ENCODE measurements around the gene RAB3B.
A peak's percentile ranks its signal among the peaks of the same experiment; 100 is the strongest.

Gene RAB3B

GRCh38 chr1:51986718-51987117 is 3.8 kb downstream of the RAB3B start:
- no peak for DNase-seq (ENCODE audit: low read depth)
- no peak for TF ChIP-seq CTCF (conservative IDR thresholded peaks at IDR 0.05; ENCODE audit: control insufficient read depth, insufficient read depth, low read depth, low read length)
- no peak overlapping the region for H3K4me3 ChIP-seq (ENCODE audit: control insufficient read depth, low read depth, low read length)

- DNase-seq (ENCODE audit: low read depth), result no peak
Observed at GRCh38 chr1:51982161-51982560, 8.3 kb downstream of the RAB3B start.

GRCh38 chr1:51981555-51981954 is 8.9 kb downstream of the RAB3B start:
- H3K4me3 ChIP-seq (ENCODE audit: control insufficient read depth, low read depth, low read length), result no peak overlapping the region
- no peak for DNase-seq (ENCODE audit: low read depth)
- no peak for TF ChIP-seq CTCF (conservative IDR thresholded peaks at IDR 0.05; ENCODE audit: control insufficient read depth, insufficient read depth, low read depth, low read length)

More at GRCh38 chr1:51982161-51982560, 8.3 kb downstream of the RAB3B start:
- no peak for TF ChIP-seq CTCF (conservative IDR thresholded peaks at IDR 0.05; ENCODE audit: control insufficient read depth, insufficient read depth, low read depth, low read length)
- H3K4me3 ChIP-seq (ENCODE audit: control insufficient read depth, low read depth, low read length), result no peak overlapping the region

- no peak for DNase-seq (ENCODE audit: low read depth)
- no peak overlapping the region for H3K4me3 ChIP-seq (ENCODE audit: control insufficient read depth, low read depth, low read length)
- TF ChIP-seq CTCF (conservative IDR thresholded peaks at IDR 0.05; ENCODE audit: control insufficient read depth, insufficient read depth, low read depth, low read length), result no peak
Observed at GRCh38 chr1:51978099-51978498, 12.4 kb downstream of the RAB3B start.

- DNase-seq (ENCODE audit: low read depth), result no peak
- no peak overlapping the region for H3K4me3 ChIP-seq (ENCODE audit: control insufficient read depth, low read depth, low read length)
- TF ChIP-seq CTCF (conservative IDR thresholded peaks at IDR 0.05; ENCODE audit: control insufficient read depth, insufficient read depth, low read depth, low read length), result no peak
Observed at GRCh38 chr1:51976846-51977602, 13.5 kb downstream of the RAB3B start.

GRCh38 chr1:51973587-51974474 is 16.7 kb downstream of the RAB3B start:
- H3K4me3 ChIP-seq (ENCODE audit: control insufficient read depth, low read depth, low read length), result no peak overlapping the region
- peak; percentile 49 for DNase-seq (ENCODE audit: low read depth)
- no peak for TF ChIP-seq CTCF (conservative IDR thresholded peaks at IDR 0.05; ENCODE audit: control insufficient read depth, insufficient read depth, low read depth, low read length)

Data from fibroblast of mammary gland (primary cell).